Measurements from ENCODE around the gene PPP1R37.

The PPP1R37 gene

DNA sequence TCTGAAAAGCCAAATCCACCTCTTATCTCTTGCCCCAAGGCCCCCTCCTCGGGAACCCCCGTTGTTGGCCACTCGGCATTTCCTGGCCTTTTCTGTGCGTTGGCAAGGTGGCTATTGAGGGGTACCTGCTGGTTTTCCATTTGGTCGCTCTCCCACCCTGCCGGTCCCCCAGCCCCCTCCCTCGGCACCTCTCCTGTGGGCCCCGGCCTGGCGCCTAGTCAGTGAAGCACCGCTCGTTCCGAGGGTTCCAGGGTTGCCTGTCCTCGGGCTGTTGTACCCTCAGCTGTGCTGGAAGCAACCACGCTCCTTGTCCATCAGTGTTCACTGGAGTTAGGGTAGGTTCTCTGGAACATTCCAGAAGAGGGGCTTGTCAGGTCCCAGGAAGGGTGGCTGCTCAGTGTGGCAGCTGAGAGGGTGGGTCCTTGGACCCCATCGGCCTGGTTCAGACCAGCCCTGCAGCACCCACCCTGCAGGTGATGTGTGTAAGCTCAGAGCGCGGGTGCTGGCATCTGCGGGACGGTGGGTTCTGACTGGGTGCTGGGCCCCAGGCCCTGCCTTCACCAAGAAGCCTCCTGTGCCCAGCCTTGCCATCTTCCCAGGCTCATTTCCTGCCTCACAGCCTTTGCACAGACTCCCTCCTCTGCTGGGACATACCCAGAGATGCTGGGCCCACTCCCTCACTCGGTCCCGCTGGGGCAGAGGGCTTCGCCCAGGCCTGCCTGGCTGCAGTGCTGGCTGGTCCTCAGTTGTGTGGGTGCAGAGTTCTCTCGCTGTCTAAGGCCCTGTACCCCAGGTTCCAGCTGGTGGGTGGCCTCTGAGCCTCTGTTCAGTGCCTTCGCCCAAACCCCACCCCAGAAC, 46.5 kb downstream of the PPP1R37 start:
- DNase-seq (ENCODE audit: low read depth, low spot score), result no peak
- in situ Hi-C loops (cut with HindIII; ENCODE audit: low sequenced_read_pairs), result no loop called here
- TF ChIP-seq, protein P1, sequence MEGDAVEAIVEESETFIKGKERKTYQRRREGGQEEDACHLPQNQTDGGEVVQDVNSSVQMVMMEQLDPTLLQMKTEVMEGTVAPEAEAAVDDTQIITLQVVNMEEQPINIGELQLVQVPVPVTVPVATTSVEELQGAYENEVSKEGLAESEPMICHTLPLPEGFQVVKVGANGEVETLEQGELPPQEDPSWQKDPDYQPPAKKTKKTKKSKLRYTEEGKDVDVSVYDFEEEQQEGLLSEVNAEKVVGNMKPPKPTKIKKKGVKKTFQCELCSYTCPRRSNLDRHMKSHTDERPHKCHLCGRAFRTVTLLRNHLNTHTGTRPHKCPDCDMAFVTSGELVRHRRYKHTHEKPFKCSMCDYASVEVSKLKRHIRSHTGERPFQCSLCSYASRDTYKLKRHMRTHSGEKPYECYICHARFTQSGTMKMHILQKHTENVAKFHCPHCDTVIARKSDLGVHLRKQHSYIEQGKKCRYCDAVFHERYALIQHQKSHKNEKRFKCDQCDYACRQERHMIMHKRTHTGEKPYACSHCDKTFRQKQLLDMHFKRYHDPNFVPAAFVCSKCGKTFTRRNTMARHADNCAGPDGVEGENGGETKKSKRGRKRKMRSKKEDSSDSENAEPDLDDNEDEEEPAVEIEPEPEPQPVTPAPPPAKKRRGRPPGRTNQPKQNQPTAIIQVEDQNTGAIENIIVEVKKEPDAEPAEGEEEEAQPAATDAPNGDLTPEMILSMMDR (IDR thresholded peaks at IDR 0.05; ENCODE audit: low read depth, low read length), result no peak
- no peak overlapping the region for H3K4me3 ChIP-seq (ENCODE audit: low read depth, low read length)

DNA sequence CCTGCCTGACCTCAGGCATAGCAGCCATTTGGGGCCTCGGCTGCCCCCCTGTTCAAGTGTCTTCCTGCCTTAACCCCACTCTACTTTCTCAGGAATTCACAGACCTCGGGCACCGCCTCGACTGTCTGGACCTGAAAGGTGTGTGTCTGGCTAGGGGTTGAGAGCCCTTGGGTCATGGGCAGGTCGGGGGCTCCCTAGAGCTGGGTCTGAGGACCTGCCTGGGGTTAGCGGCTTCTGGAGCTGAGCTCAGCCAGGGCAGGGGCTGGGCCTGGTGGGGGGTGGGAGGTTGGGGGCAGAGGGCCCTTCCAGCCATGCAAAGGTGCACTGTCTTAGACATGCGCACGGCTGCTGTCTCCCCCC, 47.1 kb downstream of the PPP1R37 start:
- DNase-seq (ENCODE audit: low read depth, low spot score), result no peak
- in situ Hi-C loops (cut with HindIII; ENCODE audit: low sequenced_read_pairs), result no loop called here
- TF ChIP-seq, protein P1 (IDR thresholded peaks at IDR 0.05; ENCODE audit: low read depth, low read length), result no peak
- no peak overlapping the region for H3K4me3 ChIP-seq (ENCODE audit: low read depth, low read length)

DNA sequence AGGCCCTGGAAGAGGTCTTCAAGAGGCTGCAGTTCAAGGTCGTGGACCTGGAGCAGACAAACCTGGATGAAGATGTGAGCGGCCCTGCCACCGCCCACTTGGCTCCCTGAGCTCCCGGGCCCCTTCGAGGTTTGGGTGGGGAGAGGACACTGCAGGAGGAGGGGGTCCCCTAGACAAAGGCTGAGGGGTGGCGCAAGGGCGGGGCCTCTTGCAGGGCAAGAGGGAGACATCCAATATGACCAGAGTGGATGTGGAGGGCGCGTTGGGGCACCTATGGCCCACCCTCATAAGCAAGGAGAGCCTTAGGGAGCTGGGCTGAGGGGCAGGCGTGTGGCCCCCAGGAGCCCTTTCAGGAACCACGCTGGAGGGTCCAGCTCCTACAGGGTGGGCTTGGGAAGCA, 47.6 kb downstream of the PPP1R37 start:
- DNase-seq (ENCODE audit: low read depth, low spot score), result no peak
- in situ Hi-C loops (cut with HindIII; ENCODE audit: low sequenced_read_pairs), result no loop called here
- H3K4me3 ChIP-seq (ENCODE audit: low read depth, low read length), result no peak overlapping the region
- TF ChIP-seq, protein P1 (IDR thresholded peaks at IDR 0.05; ENCODE audit: low read depth, low read length), result no peak

DNA sequence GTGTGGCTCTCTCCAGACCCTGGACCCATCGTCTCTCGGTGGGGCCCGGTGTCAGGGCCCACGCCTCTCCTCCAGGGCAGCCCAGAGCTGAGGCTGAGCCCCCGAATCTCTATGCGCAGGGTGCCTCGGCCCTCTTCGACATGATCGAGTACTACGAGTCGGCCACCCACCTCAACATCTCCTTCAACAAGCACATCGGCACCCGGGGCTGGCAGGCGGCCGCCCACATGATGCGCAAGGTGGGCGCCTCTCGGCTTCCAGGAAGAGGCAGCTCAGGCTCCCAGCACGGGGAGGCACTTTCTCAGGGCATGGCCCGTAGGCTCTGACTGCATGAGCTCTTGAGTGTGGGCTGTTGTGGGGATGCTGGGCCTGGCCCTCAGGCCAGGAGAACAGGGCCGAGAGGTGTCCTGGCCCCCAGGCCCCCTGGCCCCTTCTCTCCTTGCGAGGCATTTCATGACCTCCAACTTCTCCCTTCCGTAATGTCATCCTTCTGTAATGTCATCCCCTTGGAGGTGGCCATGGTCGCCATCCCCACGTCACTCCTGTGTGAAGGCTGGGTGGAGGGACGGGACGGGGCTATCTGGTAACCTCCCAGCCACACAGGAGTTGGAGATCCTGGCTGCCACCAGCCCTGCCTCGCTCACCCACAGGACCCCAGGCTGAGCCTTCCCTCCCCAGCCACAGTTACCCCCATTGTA, 48.4 kb downstream of the PPP1R37 start:
- in situ Hi-C loops (cut with HindIII; ENCODE audit: low sequenced_read_pairs), result no loop called here
- TF ChIP-seq, protein P1 (IDR thresholded peaks at IDR 0.05; ENCODE audit: low read depth, low read length), result no peak
- no peak overlapping the region for H3K4me3 ChIP-seq (ENCODE audit: low read depth, low read length)
- no peak for DNase-seq (ENCODE audit: low read depth, low spot score)

DNA sequence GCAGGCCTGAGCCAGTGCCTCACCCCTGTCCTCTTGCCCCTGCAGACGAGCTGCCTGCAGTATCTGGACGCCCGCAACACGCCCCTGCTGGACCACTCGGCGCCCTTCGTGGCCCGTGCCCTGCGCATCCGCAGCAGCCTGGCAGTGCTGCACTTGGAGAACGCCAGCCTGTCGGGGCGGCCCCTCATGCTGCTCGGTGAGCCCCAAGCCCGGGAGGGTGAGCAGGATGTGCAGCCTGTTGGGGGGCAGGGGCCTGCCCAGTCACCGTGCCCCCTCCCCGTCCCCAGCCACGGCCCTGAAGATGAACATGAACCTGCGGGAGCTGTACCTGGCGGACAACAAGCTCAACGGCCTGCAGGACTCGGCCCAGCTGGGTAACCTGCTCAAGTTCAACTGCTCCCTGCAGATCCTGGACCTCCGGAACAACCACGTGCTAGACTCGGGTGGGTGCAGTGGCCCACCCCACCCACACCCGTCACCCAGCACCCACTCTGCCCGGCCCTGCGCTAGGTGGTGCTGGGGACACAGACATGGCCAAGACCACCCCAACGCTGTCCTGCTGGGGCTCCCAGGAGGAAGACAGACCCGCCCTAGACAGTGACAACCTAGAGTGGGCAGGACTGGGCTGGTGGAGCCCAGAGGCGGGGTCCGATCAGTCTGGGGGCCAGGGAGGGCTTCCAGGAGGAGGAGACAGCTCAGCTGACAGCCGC, 49.2 kb downstream of the PPP1R37 start:
- no peak for DNase-seq (ENCODE audit: low read depth, low spot score)
- TF ChIP-seq, protein P1 (IDR thresholded peaks at IDR 0.05; ENCODE audit: low read depth, low read length), result no peak
- H3K4me3 ChIP-seq (ENCODE audit: low read depth, low read length), result no peak overlapping the region
- in situ Hi-C loops (cut with HindIII; ENCODE audit: low sequenced_read_pairs), result no loop called here

DNA sequence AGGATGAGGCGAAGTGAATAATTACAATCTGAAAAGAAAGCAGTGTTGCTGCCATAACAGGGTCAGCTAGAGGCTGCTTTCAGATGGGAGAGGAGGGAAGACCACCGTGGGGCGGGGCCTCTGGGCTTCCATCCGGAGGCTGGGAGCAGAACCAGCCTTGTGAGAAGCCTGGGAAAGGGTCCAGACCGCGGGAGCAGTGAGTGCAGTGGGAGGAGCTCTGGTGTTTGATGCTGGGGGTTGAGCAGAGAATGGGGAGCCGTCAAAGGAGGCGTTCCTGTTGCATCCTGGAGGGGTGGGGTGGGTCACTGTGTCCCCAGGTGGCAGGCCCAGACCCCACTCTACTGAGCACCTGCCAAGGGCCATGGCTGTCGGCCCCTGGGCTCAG, 49.7 kb downstream of the PPP1R37 start:
- TF ChIP-seq, protein P1 (IDR thresholded peaks at IDR 0.05; ENCODE audit: low read depth, low read length), result no peak
- no peak overlapping the region for H3K4me3 ChIP-seq (ENCODE audit: low read depth, low read length)
- no peak for DNase-seq (ENCODE audit: low read depth, low spot score)
- in situ Hi-C loops (cut with HindIII; ENCODE audit: low sequenced_read_pairs), result no loop called here
